CD4-positive, alpha-beta memory T cell (primary cell): ENCODE data around the gene FBXO2. TPM values are rescaled to one million over a fixed set of nuclear protein-coding genes. Genes with fewer than 3 reads are reported as not detected.

Experiments
- CTCF ChIA-PET: fragments of 350-600 bp; sonication (Branson Sonifier 250); formaldehyde crosslinking; loops from one replicate; lab custom pipeline; 2021; ENCODE audit warnings: inconsistent platforms; ENCODE audit not compliant: partially characterized antibody; lab: Charles Lee
- POLR2A ChIA-PET: fragments of 350-600 bp; sonication (Branson Sonifier 250); formaldehyde crosslinking; loops from one replicate; lab custom pipeline; 2021; ENCODE audit not compliant: partially characterized antibody; lab: Charles Lee
- DNase-seq, 5 donors: peaks; one replicate each; pipeline versions ENCODE4 v3.0.0 to v3.0.0-alpha.2; 2020 to 2022; ENCODE audit warnings: mixed read lengths in 1 of 5
- H3K27ac ChIP-seq: one replicate; pipeline ENCODE4 v1.7.0; 2013; ENCODE audit warnings: low read depth, low read length
- H3K27me3 ChIP-seq: 2 replicates; pipeline ENCODE4 v1.7.0; 2013; ENCODE audit warnings: mild to moderate bottlenecking, low read length, moderate library complexity; ENCODE audit not compliant: insufficient read depth
- H3K36me3 ChIP-seq: 2 replicates; pipeline ENCODE4 v1.7.0; 2013; ENCODE audit warnings: mild to moderate bottlenecking, low read length, moderate library complexity; ENCODE audit not compliant: insufficient read depth
- H3K4me1 ChIP-seq: 2 replicates; pipeline ENCODE4 v1.7.0; 2013; ENCODE audit warnings: mild to moderate bottlenecking, low read length, moderate library complexity; ENCODE audit not compliant: insufficient read depth
- H3K4me3 ChIP-seq, 2 donors: one replicate each; pipeline ENCODE4 v1.7.0; 2013; ENCODE audit warnings: low read length in 2 of 2, mild to moderate bottlenecking in 1 of 2
- H3K9me3 ChIP-seq, 2 donors: one replicate each; pipeline ENCODE4 v1.7.0; 2013; ENCODE audit warnings: low read length in 2 of 2, control low read depth in 1 of 2; ENCODE audit not compliant: control insufficient read depth in 1 of 2
- H3K27ac Mint-ChIP-seq, 7 donors: one replicate each; pipeline ENCODE4 v1.8.0; 2020 to 2021; ENCODE audit warnings: mixed read lengths in 7 of 7, mild to moderate bottlenecking in 6 of 7, inconsistent platforms in 3 of 7, moderate library complexity in 3 of 7
- H3K27me3 Mint-ChIP-seq, 2 donors: one replicate each; pipeline ENCODE4 v1.8.0; 2020 to 2021; ENCODE audit warnings: mixed read lengths in 2 of 2
- H3K36me3 Mint-ChIP-seq, 2 donors: one replicate each; pipeline ENCODE4 v1.8.0; 2020 to 2021; ENCODE audit warnings: mixed read lengths in 2 of 2, inconsistent platforms in 1 of 2, mild to moderate bottlenecking in 1 of 2
- H3K4me1 Mint-ChIP-seq, 4 donors: one replicate each; pipeline ENCODE4 v1.8.0; 2020 to 2021; ENCODE audit warnings: mixed read lengths in 4 of 4, mild to moderate bottlenecking in 1 of 4
- H3K4me3 Mint-ChIP-seq, 8 donors: one replicate each; pipeline ENCODE4 v1.8.0; 2020 to 2021; ENCODE audit warnings: mixed read lengths in 8 of 8, mild to moderate bottlenecking in 7 of 8, moderate library complexity in 6 of 8, inconsistent platforms in 3 of 8
- H3K9me3 Mint-ChIP-seq, 8 donors: one replicate each; pipeline ENCODE4 v1.8.0; 2020 to 2021; ENCODE audit warnings: mixed read lengths in 8 of 8, mild to moderate bottlenecking in 5 of 8, inconsistent platforms in 3 of 8, moderate library complexity in 1 of 8
- intact Hi-C: fragments of 100-400 bp; cut with micrococcal nuclease; formaldehyde crosslinking; loops from one replicate; pipeline ENCODE4 v1.15.1; 2023
- polyA plus RNA-seq, 2 donors: library from polyadenylated mRNA; unstranded; fragments of 300-500 nt; fragmentation: Illumina TruSeq; gene quantifications; one replicate each; pipeline ENCODE4 v1.2.3, GENCODE V29; 2021
- total RNA-seq, 2 experiments: library from RNA; stranded (reverse); gene quantifications; one replicate each; pipeline ENCODE4 v1.2.3, GENCODE V29; 2021

FBXO2 gene, protein sequence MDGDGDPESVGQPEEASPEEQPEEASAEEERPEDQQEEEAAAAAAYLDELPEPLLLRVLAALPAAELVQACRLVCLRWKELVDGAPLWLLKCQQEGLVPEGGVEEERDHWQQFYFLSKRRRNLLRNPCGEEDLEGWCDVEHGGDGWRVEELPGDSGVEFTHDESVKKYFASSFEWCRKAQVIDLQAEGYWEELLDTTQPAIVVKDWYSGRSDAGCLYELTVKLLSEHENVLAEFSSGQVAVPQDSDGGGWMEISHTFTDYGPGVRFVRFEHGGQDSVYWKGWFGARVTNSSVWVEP
- total RNA-seq (1 to 10 TPM; 4.4 to 5.1 TPM), polyA plus RNA-seq (1 to 10 TPM; 4.1 to 7.5 TPM)

GRCh38 chr1:11654137-11654938, at the start of gene FBXO2, which contains the start of gene FBXO44:
TSS of gene FBXO2 (minus strand) at chr1:11654429. CDS start at chr1:11654340, 89 bp downstream.
TSS of gene FBXO44 (plus strand) at chr1:11654877. CDS start at chr1:11655836, 959 bp downstream.
- Histone ChIP-seq H3K27me3 (no peaks in the 10 kb centered on the region), H3K27ac (peak within 1 kb of the TSS; percentile 38), H3K36me3 (peaks cover 7% of the 10 kb centered on the region), H3K4me3 (peak within 1 kb of the TSS; percentile 55 to 58), H3K9me3 (no peaks in the 10 kb centered on the region), H3K4me1 (peaks cover 32% of the 10 kb centered on the region)
- Mint-ChIP-seq H3K36me3 (peaks cover 0 to 7% of the 10 kb centered on the region in 2 donors), H3K27me3 (no peaks in the 10 kb centered on the region), H3K4me1 (peaks cover 11 to 44% (median 31%) of the 10 kb centered on the region in 4 donors), H3K9me3 (no peaks in the 10 kb centered on the region), H3K27ac (peak within 1 kb of the TSS in 5 of 7 donors; percentile 6 to 75 (median 60)), H3K4me3 (peak within 1 kb of the TSS; percentile 66 to 84 (median 77))
- DNase-seq: peak; percentile 50 to 77 (median 67)
- ChIA-PET POLR2A (interaction anchor here (0.7 to 8.1 kb wide), 9 partner anchors 9 to 642 kb away, joined by 3 to 73 read pairs (median 4); partner anchors contain the start of genes AGTRAP, FBXO6, MAD2L2 and TARDBP), CTCF (interaction anchor here (1.0 to 13.4 kb wide), 7 partner anchors 10 to 66 kb away, joined by 3 to 165 read pairs (median 4); partner anchors contain the start of gene FBXO6)
- intact Hi-C loops: loop anchor here (1.0 kb wide), 2 partner anchors 10 to 27 kb away; partner anchors contain the start of genes FBXO6 and MAD2L2

GRCh38 chr1:11703357-11704193, 49.3 kb upstream of the FBXO2 start:
- POLR2A ChIA-PET: no interaction called here
- CTCF ChIA-PET: no interaction called here
- no peaks in the 10 kb centered on the region for H3K4me1 ChIP-seq
- H3K9me3 ChIP-seq: no peaks in the 10 kb centered on the region
- no peaks in the 10 kb centered on the region for H3K36me3 Mint-ChIP-seq
- H3K27ac Mint-ChIP-seq: no peak overlapping the region
- H3K9me3 Mint-ChIP-seq: no peaks in the 10 kb centered on the region
- intact Hi-C loops: no loop called here
- H3K27me3 ChIP-seq: no peaks in the 10 kb centered on the region
- H3K4me3 Mint-ChIP-seq: no peak overlapping the region
- peaks cover 11 to 13% of the 10 kb centered on the region in 2 donors for H3K27me3 Mint-ChIP-seq
- H3K36me3 ChIP-seq: no peaks in the 10 kb centered on the region
- H3K4me3 ChIP-seq: no peak overlapping the region
- DNase-seq: no peak
- no peak overlapping the region for H3K27ac ChIP-seq
- no peaks in the 10 kb centered on the region for H3K4me1 Mint-ChIP-seq

DNA sequence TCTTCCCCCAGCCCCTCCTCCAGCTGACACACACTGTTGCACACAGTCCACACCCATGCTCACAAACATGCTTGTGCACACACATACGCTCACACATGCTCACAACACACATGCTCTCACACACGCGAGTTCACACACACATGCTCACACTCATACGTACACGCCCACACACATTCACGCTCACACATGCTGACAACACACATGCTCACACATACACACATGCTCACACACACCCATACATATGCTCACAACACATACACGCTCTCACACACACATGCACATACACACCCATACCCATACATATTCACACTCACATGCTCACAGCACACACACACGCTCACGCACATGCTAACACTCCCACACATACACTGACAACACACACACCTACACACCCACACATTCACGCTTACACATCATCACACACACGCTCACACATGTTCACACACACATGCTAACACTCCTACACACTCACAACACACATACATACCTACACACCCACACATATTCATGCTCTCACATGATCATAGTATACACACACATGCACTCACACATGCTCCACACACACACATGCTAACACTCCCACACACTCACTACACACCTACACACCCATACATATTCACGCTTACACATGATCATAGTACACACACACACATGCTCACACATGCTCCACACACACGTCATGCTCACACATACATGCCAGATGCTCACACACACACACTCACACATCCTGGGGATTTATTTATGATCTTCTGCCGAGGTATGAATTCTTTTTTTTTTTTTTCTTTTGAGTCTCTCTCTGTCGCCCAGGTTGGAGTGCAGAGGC, 48.0 kb upstream of the FBXO2 start:
- Mint-ChIP-seq H3K4me1 (no peaks in the 10 kb centered on the region), H3K27ac (no peak overlapping the region), H3K4me3 (no peak overlapping the region), H3K27me3 (peaks cover 15 to 16% of the 10 kb centered on the region in 2 donors), H3K9me3 (no peaks in the 10 kb centered on the region), H3K36me3 (no peaks in the 10 kb centered on the region)
- CTCF ChIA-PET: interaction anchor here (1.5 kb wide), 1 partner anchor 9 kb away, joined by 3 read pairs; no protein-coding TSS in a partner anchor
- H3K9me3 ChIP-seq: no peaks in the 10 kb centered on the region
- no peaks in the 10 kb centered on the region for H3K36me3 ChIP-seq
- POLR2A ChIA-PET: no interaction called here
- H3K4me3 ChIP-seq: no peak overlapping the region
- H3K27ac ChIP-seq: no peak overlapping the region
- no peaks in the 10 kb centered on the region for H3K27me3 ChIP-seq
- intact Hi-C loops: no loop called here
- DNase-seq: no peak
- peaks cover 5% of the 10 kb centered on the region for H3K4me1 ChIP-seq

DNA sequence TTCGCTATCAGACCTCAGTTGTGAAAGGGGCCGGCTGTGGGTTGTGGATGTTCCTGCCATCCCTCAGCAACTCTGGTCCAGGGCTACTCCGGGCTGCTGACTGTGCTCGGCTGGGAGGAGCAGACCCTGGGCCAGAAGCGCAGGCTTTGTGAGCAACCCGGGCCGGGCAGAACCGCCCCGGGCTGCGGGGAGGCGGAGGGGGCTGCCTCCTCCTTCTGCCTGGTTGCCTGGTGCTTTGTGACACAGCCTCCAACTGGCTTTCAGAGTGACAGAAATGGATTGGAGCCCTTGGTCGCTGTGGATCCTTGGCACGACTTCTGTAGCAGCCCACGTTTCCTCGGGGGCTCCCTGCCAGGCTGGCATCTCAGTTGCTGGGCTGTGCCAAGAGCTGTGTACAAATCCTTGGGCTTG, 47.3 kb upstream of the FBXO2 start:
- H3K36me3 ChIP-seq: no peaks in the 10 kb centered on the region
- no peak overlapping the region for H3K4me3 Mint-ChIP-seq
- H3K9me3 Mint-ChIP-seq: no peaks in the 10 kb centered on the region
- ChIA-PET POLR2A (no interaction called here), CTCF (interaction anchor here (1.5 kb wide), 1 partner anchor 9 kb away, joined by 3 read pairs; no protein-coding TSS in a partner anchor)
- H3K36me3 Mint-ChIP-seq: no peaks in the 10 kb centered on the region
- H3K27ac Mint-ChIP-seq: no peak overlapping the region
- no peaks in the 10 kb centered on the region for H3K4me1 Mint-ChIP-seq
- H3K9me3 ChIP-seq: no peaks in the 10 kb centered on the region
- H3K4me1 ChIP-seq: peaks cover 5% of the 10 kb centered on the region
- H3K4me3 ChIP-seq: no peak overlapping the region
- H3K27me3 ChIP-seq: no peaks in the 10 kb centered on the region
- H3K27ac ChIP-seq: no peak overlapping the region
- intact Hi-C loops: no loop called here
- DNase-seq: no peak
- H3K27me3 Mint-ChIP-seq: peaks cover 15 to 16% of the 10 kb centered on the region in 2 donors

DNA sequence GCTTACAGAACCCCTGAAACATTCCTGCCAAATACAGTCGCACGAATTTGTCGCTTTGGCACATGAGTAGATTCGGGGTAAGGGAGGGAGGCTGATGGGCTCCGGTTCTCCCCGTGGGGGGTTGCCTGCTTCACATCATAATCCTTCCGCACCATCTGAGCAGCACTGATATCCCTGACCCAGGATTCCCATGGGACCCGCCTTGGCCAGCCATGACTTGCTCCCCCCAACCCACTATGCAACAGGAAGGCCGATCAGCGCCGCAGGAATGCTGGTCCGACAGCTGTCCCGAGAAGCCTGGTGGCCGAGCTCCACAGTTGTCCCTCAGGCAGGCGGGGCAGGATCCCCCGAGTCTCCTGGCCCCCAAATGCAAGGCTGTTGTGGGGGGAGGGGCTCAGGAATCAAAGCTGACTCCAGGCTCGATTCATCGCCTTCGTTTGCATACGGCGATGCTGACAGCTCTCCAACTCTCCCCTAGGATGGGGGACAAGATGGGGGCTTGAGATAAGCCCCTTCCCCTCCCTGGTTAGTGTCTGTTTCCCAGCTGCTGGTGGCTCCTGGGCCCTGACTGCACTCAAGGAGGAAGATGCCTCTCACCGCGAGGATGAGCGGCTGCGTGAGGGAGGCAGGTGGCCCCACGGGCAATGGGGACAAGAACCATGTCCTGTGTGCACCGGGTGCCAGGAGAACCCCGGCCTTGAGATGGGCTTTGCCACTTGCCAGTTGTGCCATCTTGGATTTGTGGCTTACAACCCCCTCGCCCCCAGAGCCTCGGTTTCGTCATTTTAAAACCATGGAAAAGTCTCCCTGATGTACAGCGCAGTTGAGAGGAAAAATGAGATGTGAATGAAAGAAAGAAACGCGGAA, 46.6 kb upstream of the FBXO2 start:
- ChIA-PET POLR2A (no interaction called here), CTCF (interaction anchor here (1.4 to 1.5 kb wide), 3 partner anchors 10 to 38 kb away, joined by 3 to 4 read pairs (median 4); no protein-coding TSS in a partner anchor)
- Mint-ChIP-seq H3K36me3 (no peaks in the 10 kb centered on the region), H3K27me3 (peaks cover 15 to 16% of the 10 kb centered on the region in 2 donors), H3K4me1 (no peaks in the 10 kb centered on the region), H3K4me3 (no peak overlapping the region), H3K9me3 (no peaks in the 10 kb centered on the region), H3K27ac (no peak overlapping the region)
- H3K9me3 ChIP-seq: no peaks in the 10 kb centered on the region
- no peak overlapping the region for H3K4me3 ChIP-seq
- H3K27ac ChIP-seq: no peak overlapping the region
- intact Hi-C loops: no loop called here
- peaks cover 5% of the 10 kb centered on the region for H3K4me1 ChIP-seq
- H3K36me3 ChIP-seq: no peaks in the 10 kb centered on the region
- no peaks in the 10 kb centered on the region for H3K27me3 ChIP-seq
- no peak for DNase-seq

- ChIA-PET CTCF (interaction anchor here (1.6 kb wide), 1 partner anchor 11 kb away, joined by 5 read pairs; no protein-coding TSS in a partner anchor), POLR2A (no interaction called here)
- H3K4me3 ChIP-seq: no peak overlapping the region
- no peaks in the 10 kb centered on the region for H3K9me3 ChIP-seq
- DNase-seq: no peak
- intact Hi-C loops: no loop called here
- H3K4me1 Mint-ChIP-seq: peaks cover 5 to 13% (median 8%) of the 10 kb centered on the region in 4 donors
- H3K27ac Mint-ChIP-seq: peak overlapping the region in 1 of 7 donors; percentile 42
- no peaks in the 10 kb centered on the region for H3K9me3 Mint-ChIP-seq
- no peaks in the 10 kb centered on the region for H3K27me3 ChIP-seq
- H3K4me1 ChIP-seq: peaks cover 12% of the 10 kb centered on the region
- H3K27ac ChIP-seq: no peak overlapping the region
- H3K36me3 ChIP-seq: no peaks in the 10 kb centered on the region
- H3K36me3 Mint-ChIP-seq: no peaks in the 10 kb centered on the region
- peaks cover 16 to 19% of the 10 kb centered on the region in 2 donors for H3K27me3 Mint-ChIP-seq
- H3K4me3 Mint-ChIP-seq: no peak overlapping the region
Measured at GRCh38 chr1:11697893-11698210, 43.6 kb upstream of the FBXO2 start.
